ENCODE results near the gene HDAC9.

DNA sequence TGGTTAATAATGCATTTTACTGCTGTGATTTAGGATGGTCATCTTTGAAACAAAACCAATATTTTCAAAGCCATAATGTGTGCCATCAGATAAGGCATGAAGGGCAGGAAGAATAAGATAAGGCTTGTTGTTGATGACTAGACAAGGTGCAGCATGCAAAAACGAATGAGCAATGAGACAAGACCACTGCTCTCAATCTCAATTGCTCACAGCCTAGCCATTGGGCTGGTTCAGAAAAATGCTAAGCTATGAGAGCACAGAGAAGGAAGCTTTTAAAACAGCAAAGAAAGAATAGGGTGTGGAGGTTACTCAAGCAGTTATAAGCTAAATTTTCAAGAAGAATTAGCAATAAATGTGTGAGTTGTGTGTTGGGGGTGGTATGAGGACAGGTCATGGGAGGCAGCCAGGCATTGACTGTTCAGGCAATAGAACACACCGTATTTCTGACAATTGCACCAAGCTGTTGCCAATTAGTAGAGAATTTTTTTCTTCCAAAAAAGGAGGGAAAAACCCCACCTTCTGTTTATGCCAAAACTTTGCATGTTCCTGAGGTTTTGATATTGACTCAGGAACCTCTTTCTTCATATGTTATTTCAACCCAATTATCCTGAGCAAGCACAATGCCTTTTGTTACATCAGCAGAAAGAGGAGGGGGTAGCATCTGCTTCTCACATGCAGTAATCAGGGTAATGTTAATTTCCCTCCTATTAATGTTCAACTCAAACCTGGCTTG is 276.5 kb downstream of the HDAC9 start:
- TF ChIP-seq, protein P1, sequence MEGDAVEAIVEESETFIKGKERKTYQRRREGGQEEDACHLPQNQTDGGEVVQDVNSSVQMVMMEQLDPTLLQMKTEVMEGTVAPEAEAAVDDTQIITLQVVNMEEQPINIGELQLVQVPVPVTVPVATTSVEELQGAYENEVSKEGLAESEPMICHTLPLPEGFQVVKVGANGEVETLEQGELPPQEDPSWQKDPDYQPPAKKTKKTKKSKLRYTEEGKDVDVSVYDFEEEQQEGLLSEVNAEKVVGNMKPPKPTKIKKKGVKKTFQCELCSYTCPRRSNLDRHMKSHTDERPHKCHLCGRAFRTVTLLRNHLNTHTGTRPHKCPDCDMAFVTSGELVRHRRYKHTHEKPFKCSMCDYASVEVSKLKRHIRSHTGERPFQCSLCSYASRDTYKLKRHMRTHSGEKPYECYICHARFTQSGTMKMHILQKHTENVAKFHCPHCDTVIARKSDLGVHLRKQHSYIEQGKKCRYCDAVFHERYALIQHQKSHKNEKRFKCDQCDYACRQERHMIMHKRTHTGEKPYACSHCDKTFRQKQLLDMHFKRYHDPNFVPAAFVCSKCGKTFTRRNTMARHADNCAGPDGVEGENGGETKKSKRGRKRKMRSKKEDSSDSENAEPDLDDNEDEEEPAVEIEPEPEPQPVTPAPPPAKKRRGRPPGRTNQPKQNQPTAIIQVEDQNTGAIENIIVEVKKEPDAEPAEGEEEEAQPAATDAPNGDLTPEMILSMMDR (IDR thresholded peaks at IDR 0.05): no peak
- TF ChIP-seq POLR2A (IDR thresholded peaks at IDR 0.05; ENCODE audit: low read length) (no peak), POLR2AphosphoS2 (conservative IDR thresholded peaks at IDR 0.05; ENCODE audit: low read length) (no peak), EHF (CRISPR knock-in tag; IDR thresholded peaks at IDR 0.05) (no peak), EP300 (IDR thresholded peaks at IDR 0.05) (no peak), KDM1A (IDR thresholded peaks at IDR 0.05; ENCODE audit: low read depth) (no peak)
- TF ChIP-seq, protein P2, sequence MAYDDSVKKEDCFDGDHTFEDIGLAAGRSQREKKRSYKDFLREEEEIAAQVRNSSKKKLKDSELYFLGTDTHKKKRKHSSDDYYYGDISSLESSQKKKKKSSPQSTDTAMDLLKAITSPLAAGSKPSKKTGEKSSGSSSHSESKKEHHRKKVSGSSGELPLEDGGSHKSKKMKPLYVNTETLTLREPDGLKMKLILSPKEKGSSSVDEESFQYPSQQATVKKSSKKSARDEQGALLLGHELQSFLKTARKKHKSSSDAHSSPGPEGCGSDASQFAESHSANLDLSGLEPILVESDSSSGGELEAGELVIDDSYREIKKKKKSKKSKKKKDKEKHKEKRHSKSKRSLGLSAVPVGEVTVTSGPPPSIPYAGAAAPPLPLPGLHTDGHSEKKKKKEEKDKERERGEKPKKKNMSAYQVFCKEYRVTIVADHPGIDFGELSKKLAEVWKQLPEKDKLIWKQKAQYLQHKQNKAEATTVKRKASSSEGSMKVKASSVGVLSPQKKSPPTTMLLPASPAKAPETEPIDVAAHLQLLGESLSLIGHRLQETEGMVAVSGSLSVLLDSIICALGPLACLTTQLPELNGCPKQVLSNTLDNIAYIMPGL (CRISPR knock-in tag; IDR thresholded peaks at IDR 0.05; ENCODE audit: borderline replicate concordance): no peak
